Peyer's patch (tissue), 4 donors: ENCODE results near the gene DOCK3.

Source experiments
- CTCF ChIP-seq, 6 experiments: fragments of 450-650 bp in 4 of 6; fragments of 200-600 bp in 2 of 6; sonication (generic) in 1 of 6; IDR thresholded peaks; one replicate each; pipeline ENCODE4 v1.5.1; 2017 to 2019; ENCODE audit warnings: antibody characterized with exemption in 6 of 6, mild to moderate bottlenecking in 3 of 6, moderate library complexity in 1 of 6
- POLR2A ChIP-seq, 2 donors: fragments of 450-650 bp; IDR thresholded peaks; one replicate each; pipeline ENCODE4 v1.5.1; 2017; ENCODE audit warnings: antibody characterized with exemption in 2 of 2, mild to moderate bottlenecking in 2 of 2, moderate library complexity in 2 of 2

GRCh38 chr3:50695031-50695430 lies 20.3 kb downstream of the DOCK3 start:
- TF ChIP-seq POLR2A (IDR thresholded peaks at IDR 0.05) (no peak), CTCF (IDR thresholded peaks at IDR 0.05) (no peak)
